Hepatocyte (in vitro differentiated cells): ENCODE measurements around the gene DENND4C. TPM values are rescaled to one million over a fixed set of nuclear protein-coding genes. Genes with fewer than 3 reads are reported as not detected.

Experiments used
- DNase-seq: peaks from one replicate; pipeline ENCODE4 v3.0.0-alpha.2; 2016; ENCODE audit warnings: low spot score
- H2AFZ ChIP-seq: fragments of 200-600 bp; sonication (generic); 2 replicates; pipeline ENCODE4 v1.6.0; 2016; ENCODE audit warnings: antibody characterized with exemption, mild to moderate bottlenecking
- H3K27ac ChIP-seq: fragments of 200-600 bp; sonication (generic); 2 replicates; pipeline ENCODE4 v1.5.1; 2016; ENCODE audit warnings: mild to moderate bottlenecking
- H3K27me3 ChIP-seq: fragments of 200-600 bp; sonication (generic); 2 replicates; pipeline ENCODE4 v1.6.1; 2016
- H3K36me3 ChIP-seq: fragments of 200-600 bp; sonication (generic); replicated peaks from 2 replicates; pipeline ENCODE4 v1.5.1; 2016; ENCODE audit warnings: low read depth; ENCODE audit not compliant: insufficient read depth
- H3K4me1 ChIP-seq: fragments of 200-600 bp; sonication (generic); 2 replicates; pipeline ENCODE4 v1.5.1; 2016; ENCODE audit warnings: mild to moderate bottlenecking, moderate library complexity; ENCODE audit not compliant: insufficient read depth
- H3K4me2 ChIP-seq: fragments of 200-600 bp; sonication (generic); 2 replicates; pipeline ENCODE4 v1.6.0; 2016
- H3K4me3 ChIP-seq: fragments of 200-600 bp; sonication (generic); 2 replicates; pipeline ENCODE4 v1.5.1; 2016; ENCODE audit warnings: mild to moderate bottlenecking
- H3K79me2 ChIP-seq: fragments of 200-600 bp; sonication (generic); 2 replicates; pipeline ENCODE4 v1.6.0; 2017; ENCODE audit warnings: mild to moderate bottlenecking
- H3K9me2 ChIP-seq: fragments of 200-600 bp; sonication (generic); replicated peaks from 2 replicates; pipeline ENCODE4 v1.6.0; 2017; ENCODE audit warnings: mild to moderate bottlenecking; ENCODE audit not compliant: insufficient read depth
- H3K9me3 ChIP-seq: fragments of 200-600 bp; sonication (generic); 2 replicates; pipeline ENCODE4 v1.5.1; 2016; ENCODE audit warnings: low read depth, mild to moderate bottlenecking
- H4K20me1 ChIP-seq: fragments of 200-600 bp; sonication (generic); 2 replicates; pipeline ENCODE4 v1.6.0; 2016; ENCODE audit warnings: mild to moderate bottlenecking; ENCODE audit not compliant: insufficient read depth, poor library complexity, severe bottlenecking
- CTCF ChIP-seq: fragments of 200-600 bp; sonication (generic); IDR thresholded peaks from 2 replicates; pipeline ENCODE4 v1.5.1; 2016; ENCODE audit warnings: antibody characterized with exemption, mild to moderate bottlenecking; ENCODE audit not compliant: poor library complexity
- EZH2 ChIP-seq: fragments of 200-600 bp; sonication (generic); IDR thresholded peaks from 2 replicates; pipeline ENCODE4 v1.6.1; 2016; ENCODE audit warnings: antibody characterized with exemption, mild to moderate bottlenecking, borderline replicate concordance
- EZH2phosphoT487 ChIP-seq: fragments of 200-600 bp; sonication (generic); IDR thresholded peaks from one replicate; pipeline ENCODE4 v1.6.1; 2018; ENCODE audit warnings: antibody characterized with exemption, mild to moderate bottlenecking, low read depth, moderate library complexity; ENCODE audit not compliant: unreplicated experiment, severe bottlenecking
- WGBS: methylation state at CpG from one replicate; pipeline ENCODE4 v1.1.6; 2016; ENCODE audit warnings: low lambda C conversion rate; ENCODE audit errors: missing lambda C conversion rate; 5-methylcytosine and 5-hydroxymethylcytosine counted together
- polyA plus RNA-seq: library from polyadenylated mRNA; unstranded; fragments of >200 nt; fragmentation: Nextera tagmentation; extraction: Ambion mirVana; gene quantifications from 2 replicates; pipeline ENCODE4 v1.2.1, GENCODE V29; 2016
- total RNA-seq: library from RNA; depleted of rRNA; stranded (reverse); fragments of >200 nt; gene quantifications from 2 replicates; pipeline ENCODE4 v1.2.3, GENCODE V29; 2014

The DENND4C gene
- total and polyA plus RNA-seq, 2 experiments from 2014 or later: 14.9 to 82.6 TPM

- no peak for TF ChIP-seq EZH2phosphoT487
- TF ChIP-seq EZH2: no peak
- no peak for TF ChIP-seq CTCF
- H3K79me2 ChIP-seq: peaks cover 55% of the 10 kb centered on the region
- H3K27ac ChIP-seq: peak overlapping the region; percentile 97
- peak overlapping the region; percentile 94 for H3K4me3 ChIP-seq
- peak; percentile 16 for DNase-seq
- no peaks in the 10 kb centered on the region for H3K36me3 ChIP-seq
- no peaks in the 10 kb centered on the region for H3K27me3 ChIP-seq
- peaks cover 42% of the 10 kb centered on the region for H4K20me1 ChIP-seq
- H3K9me2 ChIP-seq: no peaks in the 10 kb centered on the region
- peak overlapping the region; percentile 65 for H2AFZ ChIP-seq
- WGBS: 1% methylated on average over 24 of the region's 35 CpGs
- H3K4me1 ChIP-seq: peaks cover 11% of the 10 kb centered on the region
- peak overlapping the region; percentile 91 for H3K4me2 ChIP-seq
- no peaks in the 10 kb centered on the region for H3K9me3 ChIP-seq
Observed at GRCh38 chr9:19231126-19231903, 822 bp downstream of the DENND4C start.

- WGBS: 12% methylated on average over 14 of the region's 14 CpGs
- no peak overlapping the region for H2AFZ ChIP-seq
Observed at GRCh38 chr9:19231904-19232822, 1.7 kb downstream of the DENND4C start.

DNA sequence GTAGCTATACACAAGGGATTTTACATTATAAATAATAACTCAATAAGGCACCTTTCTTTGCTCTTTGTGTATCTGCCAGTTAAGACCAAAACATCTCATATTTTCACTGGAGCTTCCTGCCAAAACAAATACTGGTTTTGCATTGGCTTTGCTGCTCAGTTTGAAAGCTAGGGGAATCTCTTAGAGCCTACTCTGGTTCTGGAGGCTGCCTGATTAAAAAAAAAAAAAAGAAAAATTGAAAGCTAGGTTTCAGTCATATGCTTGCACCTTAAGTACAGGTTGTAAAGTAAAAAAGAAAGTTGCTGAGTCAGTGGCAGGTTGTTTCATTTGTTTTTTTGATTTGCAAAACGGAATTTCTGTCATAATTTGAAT, 2.3 kb downstream of the DENND4C start:
- Histone ChIP-seq H3K27ac (peak overlapping the region; percentile 97), H3K4me3 (peak overlapping the region; percentile 94), H3K4me2 (peak overlapping the region; percentile 91), H2AFZ (no peak overlapping the region), H3K36me3 (no peaks in the 10 kb centered on the region), H3K27me3 (no peaks in the 10 kb centered on the region), H3K9me2 (no peaks in the 10 kb centered on the region), H3K79me2 (peaks cover 70% of the 10 kb centered on the region), H3K4me1 (peaks cover 11% of the 10 kb centered on the region), H3K9me3 (no peaks in the 10 kb centered on the region), H4K20me1 (peaks cover 54% of the 10 kb centered on the region)
- DNase-seq: peak; percentile 10
- no peak for TF ChIP-seq CTCF
- no peak for TF ChIP-seq EZH2
- no peak for TF ChIP-seq EZH2phosphoT487
- WGBS: 25% methylated on average over 1 of the region's 1 CpG

More at GRCh38 chr9:19231904-19232822, 1.7 kb downstream of the DENND4C start:
- Histone ChIP-seq H3K9me2 (no peaks in the 10 kb centered on the region), H3K4me1 (peaks cover 11% of the 10 kb centered on the region), H3K36me3 (no peaks in the 10 kb centered on the region), H3K4me2 (peak overlapping the region; percentile 91), H3K27ac (peak overlapping the region; percentile 97), H4K20me1 (peaks cover 48% of the 10 kb centered on the region), H3K27me3 (no peaks in the 10 kb centered on the region), H3K4me3 (peak overlapping the region; percentile 94), H3K79me2 (peaks cover 64% of the 10 kb centered on the region), H3K9me3 (no peaks in the 10 kb centered on the region)
- no peak for TF ChIP-seq CTCF
- TF ChIP-seq EZH2: no peak
- TF ChIP-seq EZH2phosphoT487: no peak
- no peak for DNase-seq
